HFFc6 (cell line): ENCODE results near the gene HECTD4. TPM values are rescaled to one million over a fixed set of nuclear protein-coding genes. Genes with fewer than 3 reads are reported as not detected.

Experiments
- DNase-seq: peaks from one replicate; pipeline ENCODE4 v3.0.0-alpha.2; 2018
- H3K27ac Mint-ChIP-seq: 2 replicates; pipeline ENCODE4 v1.8.0; 2020; ENCODE audit warnings: mild to moderate bottlenecking, mixed read lengths
- H3K27me3 Mint-ChIP-seq: 2 replicates; pipeline ENCODE4 v1.8.0; 2021; ENCODE audit warnings: mild to moderate bottlenecking, moderate library complexity, mixed read lengths; ENCODE audit not compliant: insufficient read depth
- H3K36me3 Mint-ChIP-seq: 2 replicates; pipeline ENCODE4 v1.8.0; 2021; ENCODE audit warnings: low read depth, mixed read lengths
- H3K4me1 Mint-ChIP-seq: 2 replicates; pipeline ENCODE4 v1.8.0; 2020; ENCODE audit warnings: low read depth, mixed read lengths
- H3K4me3 Mint-ChIP-seq: 2 replicates; pipeline ENCODE4 v1.8.0; 2020; ENCODE audit warnings: mild to moderate bottlenecking, moderate library complexity, mixed read lengths
- H3K9me3 Mint-ChIP-seq: 2 replicates; pipeline ENCODE4 v1.8.0; 2020; ENCODE audit warnings: mild to moderate bottlenecking, mixed read lengths
- total RNA-seq, 6 experiments: library from RNA; stranded (reverse); fragmentation: NEBNext Ultra II Directional; extraction: Animal tissue kit (Norgen Biotek cat#: 25700); gene quantifications; 2 replicates in 1 of 6; 3 replicates in 5 of 6; pipeline ENCODE4 v1.2.3, GENCODE V29; 2021
- TF ChIP-seq, protein P1 (sequence below): fragments of 200-600 bp; sonication (generic); IDR thresholded peaks from 2 replicates; pipeline ENCODE4 v1.5.0; 2021; ENCODE audit warnings: antibody characterized with exemption, mild to moderate bottlenecking

The HECTD4 gene
- total RNA-seq, 6 experiments from 2014 or later = 15.7 to 22.5 (median 18.5) TPM

DNA sequence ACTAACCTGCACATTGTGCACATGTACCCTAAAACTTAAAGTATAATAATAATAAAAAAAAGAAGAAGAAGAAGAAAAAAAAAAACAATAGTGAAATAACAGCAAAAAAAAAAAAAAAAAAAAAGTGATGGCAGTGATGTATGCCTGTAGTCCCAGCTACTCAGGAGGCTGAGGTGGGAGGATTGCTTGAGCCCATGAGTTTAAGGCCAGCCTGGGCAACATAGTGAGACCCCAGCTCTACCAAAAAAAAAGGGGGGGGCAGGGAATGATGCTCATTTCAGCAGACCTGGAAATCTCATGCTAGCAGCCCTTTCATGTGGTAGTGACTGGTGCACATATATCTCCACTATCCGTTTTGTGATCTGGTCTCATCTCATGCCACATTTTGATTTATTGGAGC is 236.1 kb downstream of the HECTD4 start:
- DNase-seq = no peak
- TF ChIP-seq, protein P1, sequence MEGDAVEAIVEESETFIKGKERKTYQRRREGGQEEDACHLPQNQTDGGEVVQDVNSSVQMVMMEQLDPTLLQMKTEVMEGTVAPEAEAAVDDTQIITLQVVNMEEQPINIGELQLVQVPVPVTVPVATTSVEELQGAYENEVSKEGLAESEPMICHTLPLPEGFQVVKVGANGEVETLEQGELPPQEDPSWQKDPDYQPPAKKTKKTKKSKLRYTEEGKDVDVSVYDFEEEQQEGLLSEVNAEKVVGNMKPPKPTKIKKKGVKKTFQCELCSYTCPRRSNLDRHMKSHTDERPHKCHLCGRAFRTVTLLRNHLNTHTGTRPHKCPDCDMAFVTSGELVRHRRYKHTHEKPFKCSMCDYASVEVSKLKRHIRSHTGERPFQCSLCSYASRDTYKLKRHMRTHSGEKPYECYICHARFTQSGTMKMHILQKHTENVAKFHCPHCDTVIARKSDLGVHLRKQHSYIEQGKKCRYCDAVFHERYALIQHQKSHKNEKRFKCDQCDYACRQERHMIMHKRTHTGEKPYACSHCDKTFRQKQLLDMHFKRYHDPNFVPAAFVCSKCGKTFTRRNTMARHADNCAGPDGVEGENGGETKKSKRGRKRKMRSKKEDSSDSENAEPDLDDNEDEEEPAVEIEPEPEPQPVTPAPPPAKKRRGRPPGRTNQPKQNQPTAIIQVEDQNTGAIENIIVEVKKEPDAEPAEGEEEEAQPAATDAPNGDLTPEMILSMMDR = no peak
- H3K4me1 Mint-ChIP-seq = peaks cover 8% of the 10 kb centered on the region
- H3K36me3 Mint-ChIP-seq = peaks cover 31% of the 10 kb centered on the region
- H3K9me3 Mint-ChIP-seq = no peaks in the 10 kb centered on the region
- H3K27ac Mint-ChIP-seq = no peak overlapping the region
- H3K27me3 Mint-ChIP-seq = no peaks in the 10 kb centered on the region; the same call in 1 of the 2 replicates
- H3K4me3 Mint-ChIP-seq = no peak overlapping the region

DNA sequence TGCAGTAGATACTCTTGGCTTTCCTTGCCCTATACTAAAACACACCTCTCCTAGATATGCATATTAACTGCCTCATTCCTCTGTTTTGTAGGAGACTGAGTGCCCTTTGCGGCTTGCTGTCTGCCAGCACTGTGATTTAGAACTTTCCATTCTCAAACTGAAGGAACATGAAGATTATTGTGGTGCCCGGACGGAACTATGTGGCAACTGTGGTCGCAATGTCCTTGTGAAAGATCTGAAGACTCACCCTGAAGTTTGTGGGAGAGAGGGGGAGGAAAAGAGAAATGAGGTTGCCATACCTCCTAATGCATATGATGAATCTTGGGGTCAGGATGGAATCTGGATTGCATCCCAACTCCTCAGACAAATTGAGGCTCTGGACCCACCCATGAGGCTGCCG is 241.5 kb downstream of the HECTD4 start:
- TF ChIP-seq, protein P1 = no peak
- H3K27me3 Mint-ChIP-seq = no peaks in the 10 kb centered on the region
- DNase-seq = no peak
- no peak overlapping the region for H3K4me3 Mint-ChIP-seq
- H3K9me3 Mint-ChIP-seq = no peaks in the 10 kb centered on the region
- no peak overlapping the region for H3K27ac Mint-ChIP-seq
- H3K36me3 Mint-ChIP-seq = peaks cover 17% of the 10 kb centered on the region
- no peaks in the 10 kb centered on the region for H3K4me1 Mint-ChIP-seq

DNA sequence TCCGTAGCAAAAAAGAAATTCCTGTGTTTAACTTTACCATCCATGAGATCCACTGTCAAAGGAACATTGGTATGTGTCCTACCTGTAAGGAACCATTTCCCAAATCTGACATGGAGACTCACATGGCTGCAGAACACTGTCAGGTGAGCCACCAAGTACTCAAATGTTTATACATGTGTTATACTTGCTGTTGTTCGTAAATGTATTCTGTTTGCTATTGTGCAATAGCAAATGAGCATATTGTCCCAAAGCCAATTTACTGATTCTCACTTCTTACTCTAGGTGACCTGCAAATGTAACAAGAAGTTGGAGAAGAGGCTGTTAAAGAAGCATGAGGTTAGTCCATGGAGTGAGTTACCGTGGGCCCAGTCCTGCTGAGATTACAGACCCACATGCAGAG is 247.5 kb downstream of the HECTD4 start:
- no peak for DNase-seq
- Mint-ChIP-seq H3K4me1 (peaks cover 19% of the 10 kb centered on the region), H3K4me3 (no peak overlapping the region), H3K27ac (no peak overlapping the region), H3K27me3 (no peaks in the 10 kb centered on the region), H3K9me3 (no peaks in the 10 kb centered on the region), H3K36me3 (no peaks in the 10 kb centered on the region; the same call in 1 of the 2 replicates)
- TF ChIP-seq, protein P1 = no peak

DNA sequence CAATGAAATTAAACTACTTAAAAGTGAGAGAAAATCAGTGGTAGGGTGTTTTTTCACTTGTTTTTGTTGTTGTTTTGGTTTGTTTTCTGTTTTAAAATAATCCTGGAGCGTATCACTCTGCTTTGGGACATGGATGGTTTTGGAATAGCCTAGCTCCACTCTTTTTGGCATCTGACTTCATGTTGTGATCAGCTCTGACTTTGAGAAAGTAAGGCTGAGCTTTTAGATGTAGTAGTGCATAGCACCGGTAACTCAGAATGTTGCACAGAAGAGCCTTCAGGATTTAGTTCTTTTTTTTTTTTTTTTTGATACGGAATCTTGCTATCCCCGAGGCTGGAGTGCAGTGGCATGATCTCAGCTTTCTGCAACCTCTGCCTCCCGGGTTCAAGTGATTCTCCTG is 248.8 kb downstream of the HECTD4 start:
- no peaks in the 10 kb centered on the region; the same call in 1 of the 2 replicates for H3K36me3 Mint-ChIP-seq

DNA sequence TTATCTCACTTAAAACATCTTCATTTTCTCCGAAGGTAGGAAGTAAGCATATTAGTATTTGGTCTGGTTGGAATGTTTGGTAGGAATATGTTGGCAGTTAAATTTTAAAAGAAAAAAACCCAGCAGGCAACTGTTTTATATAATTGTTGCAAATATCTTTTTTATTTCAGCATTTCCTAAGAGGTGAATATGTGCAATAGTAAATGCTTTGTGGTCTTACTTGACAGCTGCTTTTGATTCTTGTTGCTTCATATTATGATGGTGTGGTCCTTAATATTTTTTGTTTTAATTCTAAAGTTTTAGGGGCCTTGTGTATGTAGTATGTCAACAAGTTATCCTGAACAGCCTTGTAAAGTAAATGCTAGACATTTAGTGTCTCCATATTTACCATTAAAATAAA is 250.5 kb downstream of the HECTD4 start:
- Mint-ChIP-seq H3K4me1 (peaks cover 40% of the 10 kb centered on the region), H3K27me3 (no peaks in the 10 kb centered on the region), H3K36me3 (peaks cover 5% of the 10 kb centered on the region; the same call in 1 of the 2 replicates), H3K9me3 (no peaks in the 10 kb centered on the region), H3K27ac (no peak overlapping the region), H3K4me3 (no peak overlapping the region)
- TF ChIP-seq, protein P1 = no peak
- DNase-seq = no peak

More for the DNA sequence above, 248.8 kb downstream of the HECTD4 start:
- no peak for DNase-seq
- no peak overlapping the region for H3K27ac Mint-ChIP-seq
- no peaks in the 10 kb centered on the region for H3K9me3 Mint-ChIP-seq
- H3K4me3 Mint-ChIP-seq = no peak overlapping the region
- TF ChIP-seq, protein P1 = no peak
- peaks cover 28% of the 10 kb centered on the region for H3K4me1 Mint-ChIP-seq
- H3K27me3 Mint-ChIP-seq = no peaks in the 10 kb centered on the region
